GM21447 (cell line): ENCODE data around the gene GABPA.
"Not testable (repeated sequence)": the region's sequence is repeated elsewhere in the genome, so short reads cannot be mapped to it uniquely, and the experiment has no call there.

ENCODE experiments used
- ATAC-seq: cut with Tn5 transposase; IDR thresholded peaks from one replicate; pipeline ENCODE4 v1.9.1; 2021; ENCODE audit not compliant: unreplicated experiment

The GABPA gene

GRCh38 chr21:25734904-25735645, at the start of gene GABPA, which contains the start of gene ATP5PF:
Gene GABPA (plus strand): TSS chr21:25734972. CDS start chr21:25741599, 6,627 bp downstream.
Gene ATP5PF (minus strand): TSS chr21:25734904. CDS start chr21:25729794, 5,110 bp downstream.
- ATAC-seq = peak; percentile 89

- ATAC-seq = no peak
Observed at GRCh38 chr21:25687787-25688186, 47.0 kb upstream of the GABPA start.

- no peak for ATAC-seq
Observed at GRCh38 chr21:25688275-25689155, 46.3 kb upstream of the GABPA start.

GRCh38 chr21:25689226-25689625, 45.5 kb upstream of the GABPA start:
- ATAC-seq = no peak

- ATAC-seq = no peak
Observed at GRCh38 chr21:25691976-25692375, 42.8 kb upstream of the GABPA start.

GRCh38 chr21:25695461-25695860, 39.3 kb upstream of the GABPA start:
- not testable (repeated sequence) for ATAC-seq

- ATAC-seq = no peak
Observed at GRCh38 chr21:25700741-25701140, 34.0 kb upstream of the GABPA start.

- no peak for ATAC-seq
Observed at GRCh38 chr21:25701529-25701928, 33.2 kb upstream of the GABPA start.

GRCh38 chr21:25708467-25709065, 26.2 kb upstream of the GABPA start:
- no peak for ATAC-seq

GRCh38 chr21:25709684-25710265, 25.0 kb upstream of the GABPA start:
- ATAC-seq = no peak

GRCh38 chr21:25710550-25710949, 24.2 kb upstream of the GABPA start:
- no peak for ATAC-seq

- not testable (repeated sequence) for ATAC-seq
Observed at GRCh38 chr21:25714066-25714465, 20.7 kb upstream of the GABPA start.

- no peak for ATAC-seq
Observed at GRCh38 chr21:25717491-25718147, 17.2 kb upstream of the GABPA start.

GRCh38 chr21:25721987-25722386, 12.8 kb upstream of the GABPA start:
- ATAC-seq = no peak

- no peak for ATAC-seq
Observed at GRCh38 chr21:25722631-25723030, 12.1 kb upstream of the GABPA start.

GRCh38 chr21:25732091-25732760, 2.5 kb upstream of the GABPA start:
- ATAC-seq = no peak

- peak; percentile 10 for ATAC-seq
Observed at GRCh38 chr21:25733859-25734653, 716 bp upstream of the GABPA start.

- peak; percentile 1 for ATAC-seq
Observed at GRCh38 chr21:25734654-25734903, 193 bp upstream of the GABPA start.
